Stomach (tissue), 9 donors: Measurements from ENCODE around the gene GNB5. TPM values are rescaled to one million over a fixed set of nuclear protein-coding genes. Genes with fewer than 3 reads are reported as not detected.

Experiments
- DNase-seq, 2 donors: peaks; one replicate each; pipeline versions ENCODE4 v3.0.0 to v3.0.0-alpha.2; 2013 to 2019
- H3K27ac ChIP-seq, 5 donors: fragments of 200-600 bp in 4 of 5; sonication (generic) in 4 of 5; one replicate each; pipeline ENCODE4 v1.5.1; 2013 to 2019; ENCODE audit warnings: mild to moderate bottlenecking in 1 of 5, moderate library complexity in 1 of 5
- H3K27me3 ChIP-seq, 3 donors: fragments of 200-600 bp; sonication (generic); one replicate each; pipeline ENCODE4 v1.5.1; 2017 to 2019; ENCODE audit warnings: mixed run types in 1 of 3
- H3K36me3 ChIP-seq, 4 donors: fragments of 200-600 bp; sonication (generic); 1 replicate in 3 of 4; 2 replicates in 1 of 4; pipeline ENCODE4 v1.5.1; 2016 to 2019
- H3K4me1 ChIP-seq, 4 donors: fragments of 200-600 bp; sonication (generic); one replicate each; pipeline ENCODE4 v1.5.1; 2016 to 2019
- H3K4me3 ChIP-seq, 4 donors: fragments of 200-600 bp; sonication (generic) in 3 of 4; one replicate each; pipeline ENCODE4 v1.5.1; 2016 to 2019; ENCODE audit warnings: mild to moderate bottlenecking in 1 of 4
- H3K9me3 ChIP-seq, 4 donors: fragments of 200-600 bp; sonication (generic); one replicate each; pipeline ENCODE4 v1.5.1; 2016 to 2019
- CTCF ChIP-seq, 7 experiments: fragments of 450-650 bp in 4 of 7; fragments of 200-600 bp in 3 of 7; sonication (generic) in 3 of 7; IDR thresholded peaks; one replicate each; pipeline ENCODE4 v1.5.1; 2016 to 2019; ENCODE audit warnings: antibody characterized with exemption in 7 of 7, control low read depth in 2 of 7, mild to moderate bottlenecking in 1 of 7
- EP300 ChIP-seq: sonication (generic); formaldehyde crosslinking; IDR thresholded peaks from one replicate; pipeline ENCODE4 v1.6.1; 2017; ENCODE audit warnings: antibody characterized with exemption
- POLR2A ChIP-seq, 4 donors: fragments of 450-650 bp; IDR thresholded peaks; one replicate each; pipeline ENCODE4 v1.6.1; 2016; ENCODE audit warnings: antibody characterized with exemption in 4 of 4, control low read depth in 2 of 4, mild to moderate bottlenecking in 1 of 4, moderate library complexity in 1 of 4
- POLR2AphosphoS5 ChIP-seq, 3 donors: sonication (generic); formaldehyde crosslinking; IDR thresholded peaks; one replicate each; pipeline ENCODE4 v1.6.1; 2016; ENCODE audit warnings: antibody characterized with exemption in 3 of 3
- WGBS, 5 donors: extraction: QIAGEN DNeasy Blood & Tissue Kit in 3 of 5; methylation state at CpG; one replicate each; pipeline versions ENCODE4 v1.1.5 to v1.1.7; 2013 to 2018; 5-methylcytosine and 5-hydroxymethylcytosine counted together
- intact Hi-C: fragments of 100-400 bp; cut with DNase I; formaldehyde crosslinking; loops from one replicate; pipeline ENCODE4 v1.15.1; 2023; ENCODE audit warnings: low total_unique reads
- polyA plus RNA-seq, 3 donors: library from polyadenylated mRNA; stranded (reverse); fragments of 200-250 nt; gene quantifications; one replicate each; pipeline ENCODE4 v1.2.3, GENCODE V29; 2013
- total RNA-seq, 5 donors: library from RNA; depleted of rRNA; stranded (reverse); fragments of >200 nt; gene quantifications; one replicate each; pipeline versions ENCODE4 v1.1.0 to v1.2.3, GENCODE V29; 2014 to 2016
- donor health status: healthy with polysubstance abuse.
- donor health status: Bipolar disorder and iron deficiency.
- donor health status: healthy.

Gene GNB5
- total and polyA plus RNA-seq, 8 donors, result 6.4 to 291 (median 12.7) TPM

GRCh38 chr15:52159645-52160044 is 31.5 kb downstream of the GNB5 start:
- no peaks in the 10 kb centered on the region for H3K4me1 ChIP-seq
- H3K9me3 ChIP-seq, result no peaks in the 10 kb centered on the region
- H3K4me3 ChIP-seq, result no peak overlapping the region
- peaks cover 0 to 43% (median 30%) of the 10 kb centered on the region in 4 donors for H3K36me3 ChIP-seq
- no peak for DNase-seq
- no peaks in the 10 kb centered on the region for H3K27me3 ChIP-seq
- H3K27ac ChIP-seq, result no peak overlapping the region
- intact Hi-C loops, result no loop called here
- WGBS, 5 donors, result 95 to 100% (median 99%) methylated on average over 3 of the region's 3 CpGs
- no peak for TF ChIP-seq POLR2A (IDR thresholded peaks at IDR 0.05)
- TF ChIP-seq POLR2AphosphoS5 (IDR thresholded peaks at IDR 0.05), result no peak
- TF ChIP-seq EP300, result no peak
- no peak for TF ChIP-seq CTCF (IDR thresholded peaks at IDR 0.05)

- no peaks in the 10 kb centered on the region for H3K4me1 ChIP-seq
- H3K27ac ChIP-seq, result no peak overlapping the region
- no peaks in the 10 kb centered on the region for H3K9me3 ChIP-seq
- TF ChIP-seq EP300 (no peak), POLR2A (IDR thresholded peaks at IDR 0.05) (no peak), CTCF (IDR thresholded peaks at IDR 0.05) (no peak), POLR2AphosphoS5 (IDR thresholded peaks at IDR 0.05) (no peak)
- no peak for DNase-seq
- intact Hi-C loops, result no loop called here
- H3K36me3 ChIP-seq, result peaks cover 0 to 42% (median 26%) of the 10 kb centered on the region in 4 donors
- H3K4me3 ChIP-seq, result no peak overlapping the region
- no peaks in the 10 kb centered on the region for H3K27me3 ChIP-seq
- 85 to 89% (median 88%) methylated on average over 10 of the region's 10 CpGs for WGBS, 5 donors
Measured at GRCh38 chr15:52158084-52158765, 33.0 kb downstream of the GNB5 start.

- 60 to 77% (median 68%) methylated on average over 2 of the region's 2 CpGs for WGBS, 5 donors
- TF ChIP-seq POLR2AphosphoS5 (IDR thresholded peaks at IDR 0.05) (no peak), POLR2A (IDR thresholded peaks at IDR 0.05) (no peak), CTCF (IDR thresholded peaks at IDR 0.05) (no peak), EP300 (no peak)
- no peak for DNase-seq
- Histone ChIP-seq H3K27me3 (no peaks in the 10 kb centered on the region), H3K36me3 (peaks cover 0 to 41% (median 35%) of the 10 kb centered on the region in 4 donors), H3K27ac (no peak overlapping the region), H3K4me1 (no peaks in the 10 kb centered on the region), H3K9me3 (no peaks in the 10 kb centered on the region), H3K4me3 (no peak overlapping the region)
- intact Hi-C loops, result no loop called here
Measured at GRCh38 chr15:52155878-52156277, 35.3 kb downstream of the GNB5 start.

- Histone ChIP-seq H3K4me1 (no peaks in the 10 kb centered on the region), H3K27ac (no peak overlapping the region), H3K27me3 (no peaks in the 10 kb centered on the region), H3K36me3 (peaks cover 2 to 41% (median 37%) of the 10 kb centered on the region in 4 donors), H3K4me3 (no peak overlapping the region), H3K9me3 (no peaks in the 10 kb centered on the region)
- no peak for DNase-seq
- intact Hi-C loops, result no loop called here
- TF ChIP-seq CTCF (IDR thresholded peaks at IDR 0.05) (no peak), POLR2A (IDR thresholded peaks at IDR 0.05) (no peak), EP300 (no peak), POLR2AphosphoS5 (IDR thresholded peaks at IDR 0.05) (no peak)
- WGBS, 5 donors, result 89 to 91% (median 90%) methylated on average over 8 of the region's 8 CpGs
Measured at GRCh38 chr15:52154896-52155865, 36.0 kb downstream of the GNB5 start.
